A549 (cell line): ENCODE results near the gene ABCB9. TPM values are rescaled to one million over a fixed set of nuclear protein-coding genes. Genes with fewer than 3 reads are reported as not detected.

Source experiments
- ATAC-seq, 2 experiments: fragments of 200-7000 bp in 1 of 2; fragments of >200 bp in 1 of 2; cut with Nextera tagmentation in 1 of 2; cut with Tn5 transposase in 1 of 2; 3 replicates each; pipeline versions ENCODE4 v1.8.0 to v1.9.1; 2018 to 2020; ENCODE audit warnings: mild to moderate bottlenecking in 1 of 2, moderate library complexity in 1 of 2
- CTCF ChIA-PET: fragments of 300-600 bp; sonication (Branson Sonifier 250); formaldehyde crosslinking; extraction: SDS; loops from one replicate; lab custom pipeline; 2021; ENCODE audit warnings: antibody characterized with exemption, inconsistent platforms; lab: Yijun Ruan, JAX
- POLR2A ChIA-PET: fragments of 350-600 bp; formaldehyde crosslinking; extraction: SDS; loops from one replicate; lab custom pipeline; 2021; ENCODE audit warnings: antibody characterized with exemption, inconsistent platforms; lab: Yijun Ruan, JAX
- DNase-seq, 2 experiments: peaks; one replicate each; pipeline versions ENCODE4 v3.0.0 to v3.0.0-alpha.2; 2011 to 2016; ENCODE audit warnings: low read depth in 1 of 2, low spot score in 1 of 2
- FAIRE-seq: peaks from 2 replicates; lab custom pipeline; 2011; peaks lifted over from hg19 to GRCh38; lab: Jason Lieb, UNC
- H3K27ac ChIP-seq, 2 experiments: fragments of >200 bp; sonication (Bioruptor Twin); formaldehyde crosslinking; 3 replicates each; pipeline ENCODE4 v1.5.1; 2016 to 2017
- H3K4me1 ChIP-seq: fragments of >200 bp; sonication (Bioruptor Twin); formaldehyde crosslinking; 3 replicates; pipeline ENCODE4 v1.6.1; 2016
- H3K4me2 ChIP-seq: fragments of >200 bp; sonication (Bioruptor Twin); formaldehyde crosslinking; 3 replicates; pipeline ENCODE4 v1.6.1; 2016
- H3K4me3 ChIP-seq: fragments of >200 bp; sonication (Bioruptor Twin); formaldehyde crosslinking; 3 replicates; pipeline ENCODE4 v1.5.1; 2016
- H3K9me3 ChIP-seq: fragments of >200 bp; sonication (Bioruptor Twin); formaldehyde crosslinking; 3 replicates; pipeline ENCODE4 v1.6.1; 2016
- CBX2 ChIP-seq: fragments of 200-600 bp; sonication (generic); IDR thresholded peaks from 2 replicates; pipeline ENCODE4 v1.6.1; 2016; ENCODE audit warnings: low read depth, mild to moderate bottlenecking, borderline replicate concordance
- CHD2 ChIP-seq: fragments of 150-350 bp; IDR thresholded peaks from 2 replicates; pipeline ENCODE4 v1.6.1; 2014; ENCODE audit warnings: low read length; ENCODE audit not compliant: partially characterized antibody
- ESRRA ChIP-seq: fragments of 150-350 bp; IDR thresholded peaks from 2 replicates; pipeline ENCODE4 v1.6.1; 2014; ENCODE audit warnings: mild to moderate bottlenecking, low read length, borderline replicate concordance
- HDAC2 ChIP-seq: fragments of 200-600 bp; sonication (generic); IDR thresholded peaks from 2 replicates; pipeline ENCODE4 v1.6.1; 2016
- HEYL ChIP-seq: fragments of 250-450 bp; sonication (Bioruptor Pico); IDR thresholded peaks from 2 replicates; pipeline ENCODE4 v1.8.0; 2021; ENCODE audit warnings: mild to moderate bottlenecking, moderate library complexity
- KDM5A ChIP-seq: fragments of 200-600 bp; sonication (generic); IDR thresholded peaks from 2 replicates; pipeline ENCODE4 v1.6.1; 2016; ENCODE audit warnings: antibody characterized with exemption, mild to moderate bottlenecking
- MAZ ChIP-seq: fragments of 150-350 bp; IDR thresholded peaks from 2 replicates; pipeline ENCODE4 v1.6.1; 2014; ENCODE audit warnings: antibody characterized with exemption, low read depth, low read length, borderline replicate concordance
- NFE2L2 ChIP-seq: fragments of 150-350 bp; conservative IDR thresholded peaks from 2 replicates; pipeline ENCODE4 v1.6.1; 2014; ENCODE audit warnings: low read length
- RARB ChIP-seq: fragments of 250-450 bp; sonication (Bioruptor Pico); IDR thresholded peaks from 2 replicates; pipeline ENCODE4 v1.8.0; 2021; ENCODE audit warnings: mild to moderate bottlenecking, moderate library complexity
- RNF2 ChIP-seq: fragments of 200-600 bp; sonication (generic); IDR thresholded peaks from 2 replicates; pipeline ENCODE4 v1.6.1; 2016; ENCODE audit warnings: low read depth, mild to moderate bottlenecking, antibody characterized with exemption, moderate library complexity, borderline replicate concordance
- SMC3 ChIP-seq: fragments of >200 bp; sonication (Bioruptor Twin); formaldehyde crosslinking; IDR thresholded peaks from 3 replicates; pipeline ENCODE4 v1.6.1; 2018; ENCODE audit warnings: inconsistent platforms
- SREBF2 ChIP-seq: fragments of 450-650 bp; IDR thresholded peaks from 2 replicates; pipeline ENCODE4 v1.6.1; 2014; ENCODE audit warnings: mild to moderate bottlenecking, moderate library complexity
- TP53 ChIP-seq: fragments of 250-450 bp; sonication (Bioruptor Pico); IDR thresholded peaks from 2 replicates; pipeline ENCODE4 v1.5.0; 2021; ENCODE audit warnings: mild to moderate bottlenecking, moderate library complexity
- ZC3H11A ChIP-seq: fragments of 450-650 bp; IDR thresholded peaks from 2 replicates; pipeline ENCODE4 v1.6.1; 2014; ENCODE audit warnings: antibody characterized with exemption, mild to moderate bottlenecking
- ZFP36 ChIP-seq: fragments of 450-650 bp; IDR thresholded peaks from 2 replicates; pipeline ENCODE4 v1.6.1; 2014; ENCODE audit warnings: borderline replicate concordance; ENCODE audit not compliant: partially characterized antibody
- WGBS: methylation state at CpG from one replicate; pipeline ENCODE4 v1.1.6; 2017; ENCODE audit errors: missing lambda C conversion rate; 5-methylcytosine and 5-hydroxymethylcytosine counted together
- polyA plus RNA-seq, 4 experiments: library from polyadenylated mRNA; depleted of rRNA in 3 of 4; stranded (reverse); fragments of >200 nt; fragmentation: RNase III in 1 of 4; extraction: RNeasy Plus Mini Kit Qiagen cat#74134 plus additional on column Dnase treatment in 1 of 4; gene quantifications; 2 replicates in 3 of 4; 3 replicates in 1 of 4; pipeline ENCODE4 v1.2.3, GENCODE V29; 2011 to 2017
- TF ChIP-seq, protein P1 (sequence below): IDR thresholded peaks from 2 replicates; pipeline ENCODE4 v1.6.1; 2012
- TF ChIP-seq, protein P2 (sequence below): fragments of 200-600 bp; sonication (generic); IDR thresholded peaks from 2 replicates; pipeline ENCODE4 v1.6.1; 2016; ENCODE audit warnings: antibody characterized with exemption, mild to moderate bottlenecking, moderate library complexity
- TF ChIP-seq, protein P3 (sequence below): fragments of 450-650 bp; IDR thresholded peaks from 2 replicates; pipeline ENCODE4 v1.6.1; 2014; ENCODE audit warnings: antibody characterized with exemption
- TF ChIP-seq, protein P4 (sequence below): IDR thresholded peaks from 2 replicates; pipeline ENCODE4 v1.6.1; 2012; ENCODE audit warnings: low read depth, borderline replicate concordance
- TF ChIP-seq, protein P5 (sequence below): fragments of 150-350 bp; IDR thresholded peaks from 2 replicates; pipeline ENCODE4 v1.6.1; 2014; ENCODE audit warnings: low read depth, mild to moderate bottlenecking, low read length

Gene ABCB9
- polyA plus RNA-seq, 2 of the 4 experiments (the other 2 are of a cell fraction), result 2.7 to 5.0 TPM

DNA sequence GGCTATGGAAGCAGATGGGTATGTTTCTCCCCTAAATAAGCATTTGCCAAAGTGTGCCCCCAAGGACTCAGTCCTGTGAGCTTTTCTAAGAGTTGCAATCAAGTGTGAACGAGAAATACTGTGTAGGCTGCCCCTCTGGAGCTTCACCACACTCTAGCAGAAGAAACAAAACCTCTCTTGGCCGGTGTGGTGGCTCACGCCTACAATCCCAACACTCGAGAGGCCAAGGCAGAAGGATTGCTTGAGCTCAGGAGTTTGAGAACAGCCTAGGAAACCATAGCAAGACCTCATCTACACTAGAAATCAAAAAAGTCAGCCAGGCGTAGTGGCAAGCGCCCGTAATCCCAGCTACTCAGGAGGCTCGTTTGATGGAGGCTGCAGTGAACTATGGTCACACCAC lies 80.1 kb downstream of the ABCB9 start (continued):
- no peak for TF ChIP-seq MAZ
- TF ChIP-seq ZC3H11A, result no peak
- no peak for TF ChIP-seq KDM5A
- TF ChIP-seq RARB (CRISPR knock-in tag), result no peak
- TF ChIP-seq CHD2, result no peak

DNA sequence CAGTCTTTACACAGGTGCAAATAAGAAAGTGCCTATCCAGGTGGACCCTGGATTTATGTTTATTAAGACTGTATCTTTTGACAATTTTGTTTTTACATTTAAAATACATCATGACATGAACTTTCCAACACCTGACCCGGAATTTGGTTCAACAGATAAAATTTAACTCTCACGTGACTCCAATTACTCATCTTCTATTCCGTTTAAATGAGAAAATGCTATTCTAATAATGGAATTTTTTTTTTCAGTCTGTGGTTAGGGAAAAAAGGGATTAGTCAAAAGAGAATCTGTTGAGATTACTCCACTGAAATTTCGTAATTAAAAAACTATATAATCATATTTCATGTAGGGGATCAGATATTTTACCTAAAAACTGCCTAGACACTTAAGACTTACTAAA lies 81.4 kb downstream of the ABCB9 start:
- TF ChIP-seq, protein P1, sequence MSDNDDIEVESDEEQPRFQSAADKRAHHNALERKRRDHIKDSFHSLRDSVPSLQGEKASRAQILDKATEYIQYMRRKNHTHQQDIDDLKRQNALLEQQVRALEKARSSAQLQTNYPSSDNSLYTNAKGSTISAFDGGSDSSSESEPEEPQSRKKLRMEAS, result no peak
- TF ChIP-seq NFE2L2 (no peak), HEYL (CRISPR knock-in tag) (no peak), RNF2 (no peak), ESRRA (no peak), ZFP36 (no peak), HDAC2 (no peak), CBX2 (no peak), RARB (CRISPR knock-in tag) (no peak), SREBF2 (no peak), TP53 (CRISPR knock-in tag) (no peak), SMC3 (no peak)
- TF ChIP-seq, protein P2, sequence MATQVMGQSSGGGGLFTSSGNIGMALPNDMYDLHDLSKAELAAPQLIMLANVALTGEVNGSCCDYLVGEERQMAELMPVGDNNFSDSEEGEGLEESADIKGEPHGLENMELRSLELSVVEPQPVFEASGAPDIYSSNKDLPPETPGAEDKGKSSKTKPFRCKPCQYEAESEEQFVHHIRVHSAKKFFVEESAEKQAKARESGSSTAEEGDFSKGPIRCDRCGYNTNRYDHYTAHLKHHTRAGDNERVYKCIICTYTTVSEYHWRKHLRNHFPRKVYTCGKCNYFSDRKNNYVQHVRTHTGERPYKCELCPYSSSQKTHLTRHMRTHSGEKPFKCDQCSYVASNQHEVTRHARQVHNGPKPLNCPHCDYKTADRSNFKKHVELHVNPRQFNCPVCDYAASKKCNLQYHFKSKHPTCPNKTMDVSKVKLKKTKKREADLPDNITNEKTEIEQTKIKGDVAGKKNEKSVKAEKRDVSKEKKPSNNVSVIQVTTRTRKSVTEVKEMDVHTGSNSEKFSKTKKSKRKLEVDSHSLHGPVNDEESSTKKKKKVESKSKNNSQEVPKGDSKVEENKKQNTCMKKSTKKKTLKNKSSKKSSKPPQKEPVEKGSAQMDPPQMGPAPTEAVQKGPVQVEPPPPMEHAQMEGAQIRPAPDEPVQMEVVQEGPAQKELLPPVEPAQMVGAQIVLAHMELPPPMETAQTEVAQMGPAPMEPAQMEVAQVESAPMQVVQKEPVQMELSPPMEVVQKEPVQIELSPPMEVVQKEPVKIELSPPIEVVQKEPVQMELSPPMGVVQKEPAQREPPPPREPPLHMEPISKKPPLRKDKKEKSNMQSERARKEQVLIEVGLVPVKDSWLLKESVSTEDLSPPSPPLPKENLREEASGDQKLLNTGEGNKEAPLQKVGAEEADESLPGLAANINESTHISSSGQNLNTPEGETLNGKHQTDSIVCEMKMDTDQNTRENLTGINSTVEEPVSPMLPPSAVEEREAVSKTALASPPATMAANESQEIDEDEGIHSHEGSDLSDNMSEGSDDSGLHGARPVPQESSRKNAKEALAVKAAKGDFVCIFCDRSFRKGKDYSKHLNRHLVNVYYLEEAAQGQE, result no peak
- TF ChIP-seq, protein P3, sequence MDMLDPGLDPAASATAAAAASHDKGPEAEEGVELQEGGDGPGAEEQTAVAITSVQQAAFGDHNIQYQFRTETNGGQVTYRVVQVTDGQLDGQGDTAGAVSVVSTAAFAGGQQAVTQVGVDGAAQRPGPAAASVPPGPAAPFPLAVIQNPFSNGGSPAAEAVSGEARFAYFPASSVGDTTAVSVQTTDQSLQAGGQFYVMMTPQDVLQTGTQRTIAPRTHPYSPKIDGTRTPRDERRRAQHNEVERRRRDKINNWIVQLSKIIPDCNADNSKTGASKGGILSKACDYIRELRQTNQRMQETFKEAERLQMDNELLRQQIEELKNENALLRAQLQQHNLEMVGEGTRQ, result no peak
- TF ChIP-seq, protein P4, sequence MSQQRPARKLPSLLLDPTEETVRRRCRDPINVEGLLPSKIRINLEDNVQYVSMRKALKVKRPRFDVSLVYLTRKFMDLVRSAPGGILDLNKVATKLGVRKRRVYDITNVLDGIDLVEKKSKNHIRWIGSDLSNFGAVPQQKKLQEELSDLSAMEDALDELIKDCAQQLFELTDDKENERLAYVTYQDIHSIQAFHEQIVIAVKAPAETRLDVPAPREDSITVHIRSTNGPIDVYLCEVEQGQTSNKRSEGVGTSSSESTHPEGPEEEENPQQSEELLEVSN, result no peak
- TF ChIP-seq, protein P5, sequence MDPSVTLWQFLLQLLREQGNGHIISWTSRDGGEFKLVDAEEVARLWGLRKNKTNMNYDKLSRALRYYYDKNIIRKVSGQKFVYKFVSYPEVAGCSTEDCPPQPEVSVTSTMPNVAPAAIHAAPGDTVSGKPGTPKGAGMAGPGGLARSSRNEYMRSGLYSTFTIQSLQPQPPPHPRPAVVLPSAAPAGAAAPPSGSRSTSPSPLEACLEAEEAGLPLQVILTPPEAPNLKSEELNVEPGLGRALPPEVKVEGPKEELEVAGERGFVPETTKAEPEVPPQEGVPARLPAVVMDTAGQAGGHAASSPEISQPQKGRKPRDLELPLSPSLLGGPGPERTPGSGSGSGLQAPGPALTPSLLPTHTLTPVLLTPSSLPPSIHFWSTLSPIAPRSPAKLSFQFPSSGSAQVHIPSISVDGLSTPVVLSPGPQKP, result no peak
- DNase-seq (no peak), FAIRE-seq (no peak), ATAC-seq (no peak)
- H3K4me2 ChIP-seq, result no peak overlapping the region
- no peaks in the 10 kb centered on the region for H3K9me3 ChIP-seq
- ChIA-PET POLR2A (no interaction called here), CTCF (interaction anchor here (0.6 to 9.0 kb wide), 5 partner anchors 23 to 90 kb away, joined by 3 to 111 read pairs (median 6); partner anchors contain the start of gene OGFOD2)
- H3K4me1 ChIP-seq, result peaks cover 47% of the 10 kb centered on the region
- no peak overlapping the region for H3K4me3 ChIP-seq
- H3K27ac ChIP-seq, result no peak overlapping the region
- 83% methylated on average over 4 of the region's 4 CpGs for WGBS
